ENCODE results near the gene SLC35F6. TPM values are rescaled to one million over a fixed set of nuclear protein-coding genes. Genes with fewer than 3 reads are reported as not detected.
A peak's percentile ranks its signal among the peaks of the same experiment; 100 is the strongest.
"Not testable (repeated sequence)": the region's sequence is repeated elsewhere in the genome, so short reads cannot be mapped to it uniquely, and the experiment has no call there.

The SLC35F6 gene
- total RNA-seq, 6 donors from 2014 or later, result 36.7 to 59.4 (median 45.7) TPM

GRCh38 chr2:26785431-26786206, 21.5 kb downstream of the SLC35F6 start, which contains the start of gene CENPA:
CENPA (plus strand) TSS chr2:26786056; CDS start chr2:26786197, 141 bp downstream.
- peaks cover 8 to 19% (median 14%) of the 10 kb centered on the region in 4 donors for H3K4me1 ChIP-seq
- no peaks in the 10 kb centered on the region for H3K9me3 ChIP-seq
- DNase-seq (peak; percentile 97), ATAC-seq (ENCODE audit: low FRiP score in 2 of 2) (peak; percentile 99 to 100)
- peak within 1 kb of the TSS in 2 of 4 donors; percentile 50 to 71 for H3K27ac ChIP-seq
- no peaks in the 10 kb centered on the region for H3K27me3 ChIP-seq
- H3K36me3 ChIP-seq, result peaks cover 1 to 8% (median 4%) of the 10 kb centered on the region in 4 donors
- 0 to 2% methylated on average over 33 to 55 of the region's 55 CpGs for WGBS, 2 donors
- TF ChIP-seq CTCF (IDR thresholded peaks at IDR 0.05) (peak in 4 of 6 experiments; percentile 17 to 66 (median 57)), POLR2AphosphoS5 (IDR thresholded peaks at IDR 0.05) (peak in 1 of 2 donors; percentile 57), EP300 (IDR thresholded peaks at IDR 0.05) (no peak), POLR2A (IDR thresholded peaks at IDR 0.05) (peak in 1 of 4 donors; percentile 55)
- H3K4me3 ChIP-seq, result peak within 1 kb of the TSS; percentile 68 to 84 (median 76)

- H3K27me3 ChIP-seq, result no peaks in the 10 kb centered on the region
- TF ChIP-seq CTCF (IDR thresholded peaks at IDR 0.05), result no peak
- TF ChIP-seq POLR2A (IDR thresholded peaks at IDR 0.05), result no peak
- TF ChIP-seq EP300 (IDR thresholded peaks at IDR 0.05), result no peak
- TF ChIP-seq POLR2AphosphoS5 (IDR thresholded peaks at IDR 0.05), result no peak
- no peaks in the 10 kb centered on the region for H3K36me3 ChIP-seq
- H3K4me1 ChIP-seq, result peaks cover 8 to 19% (median 14%) of the 10 kb centered on the region in 4 donors
- H3K4me3 ChIP-seq, result peak overlapping the region; percentile 68 to 84 (median 76)
- ATAC-seq (ENCODE audit: low FRiP score in 2 of 2) (peak in 1 of 2 donors; percentile 62), DNase-seq (no peak)
- H3K27ac ChIP-seq, result peak overlapping the region in 2 of 4 donors; percentile 36 to 71
- WGBS, 2 donors, result 9 to 18% methylated on average over 13 to 34 of the region's 55 CpGs
- H3K9me3 ChIP-seq, result no peaks in the 10 kb centered on the region
Observed at GRCh38 chr2:26786207-26787028, 22.3 kb downstream of the SLC35F6 start.

- no peak overlapping the region for H3K4me3 ChIP-seq
- H3K27ac ChIP-seq, result no peak overlapping the region
- whole genome bisulfite sequencing, 2 donors, result 98 to 100% methylated on average over 3 of the region's 3 CpGs
- DNase-seq (no peak), ATAC-seq (ENCODE audit: low FRiP score in 2 of 2) (no peak)
- TF ChIP-seq CTCF (IDR thresholded peaks at IDR 0.05) (no peak), POLR2AphosphoS5 (IDR thresholded peaks at IDR 0.05) (no peak), POLR2A (IDR thresholded peaks at IDR 0.05) (no peak), EP300 (IDR thresholded peaks at IDR 0.05) (no peak)
- H3K9me3 ChIP-seq, result no peaks in the 10 kb centered on the region
- no peaks in the 10 kb centered on the region for H3K36me3 ChIP-seq
- no peaks in the 10 kb centered on the region for H3K27me3 ChIP-seq
- no peaks in the 10 kb centered on the region for H3K4me1 ChIP-seq
Observed at GRCh38 chr2:26792720-26793119, 28.6 kb downstream of the SLC35F6 start.

GRCh38 chr2:26793518-26793917, 29.4 kb downstream of the SLC35F6 start:
- H3K4me3 ChIP-seq, result no peak overlapping the region
- no peaks in the 10 kb centered on the region for H3K4me1 ChIP-seq
- WGBS, 2 donors, result 94 to 97% methylated on average over 3 of the region's 3 CpGs
- H3K27me3 ChIP-seq, result no peaks in the 10 kb centered on the region
- no peaks in the 10 kb centered on the region for H3K9me3 ChIP-seq
- DNase-seq, result no peak
- H3K27ac ChIP-seq, result no peak overlapping the region
- TF ChIP-seq EP300 (IDR thresholded peaks at IDR 0.05), result no peak
- no peak for TF ChIP-seq POLR2AphosphoS5 (IDR thresholded peaks at IDR 0.05)
- no peak for TF ChIP-seq CTCF (IDR thresholded peaks at IDR 0.05)
- TF ChIP-seq POLR2A (IDR thresholded peaks at IDR 0.05), result no peak
- no peaks in the 10 kb centered on the region for H3K36me3 ChIP-seq
- ATAC-seq (ENCODE audit: low FRiP score in 2 of 2), result no peak

- ATAC-seq (ENCODE audit: low FRiP score in 2 of 2); H3K27ac ChIP-seq; H3K9me3 ChIP-seq; H3K27me3 ChIP-seq; H3K4me1 ChIP-seq; H3K4me3 ChIP-seq; H3K36me3 ChIP-seq: not testable (repeated sequence)
- WGBS, 2 donors, result 94 to 97% methylated on average over 12 to 17 of the region's 17 CpGs
- DNase-seq, result peak in 1 of 2 donors; percentile 69
Observed at GRCh38 chr2:26795135-26795534, 31.1 kb downstream of the SLC35F6 start.
